CD4-positive, alpha-beta T cell treated with Interleukin-4 for 4 hours (primary cell): ENCODE data around the gene POU2AF2.

Source experiments
- DNase-seq: peaks from one replicate; pipeline ENCODE4 v3.0.0-alpha.2; 2020

POU2AF2 gene

DNA sequence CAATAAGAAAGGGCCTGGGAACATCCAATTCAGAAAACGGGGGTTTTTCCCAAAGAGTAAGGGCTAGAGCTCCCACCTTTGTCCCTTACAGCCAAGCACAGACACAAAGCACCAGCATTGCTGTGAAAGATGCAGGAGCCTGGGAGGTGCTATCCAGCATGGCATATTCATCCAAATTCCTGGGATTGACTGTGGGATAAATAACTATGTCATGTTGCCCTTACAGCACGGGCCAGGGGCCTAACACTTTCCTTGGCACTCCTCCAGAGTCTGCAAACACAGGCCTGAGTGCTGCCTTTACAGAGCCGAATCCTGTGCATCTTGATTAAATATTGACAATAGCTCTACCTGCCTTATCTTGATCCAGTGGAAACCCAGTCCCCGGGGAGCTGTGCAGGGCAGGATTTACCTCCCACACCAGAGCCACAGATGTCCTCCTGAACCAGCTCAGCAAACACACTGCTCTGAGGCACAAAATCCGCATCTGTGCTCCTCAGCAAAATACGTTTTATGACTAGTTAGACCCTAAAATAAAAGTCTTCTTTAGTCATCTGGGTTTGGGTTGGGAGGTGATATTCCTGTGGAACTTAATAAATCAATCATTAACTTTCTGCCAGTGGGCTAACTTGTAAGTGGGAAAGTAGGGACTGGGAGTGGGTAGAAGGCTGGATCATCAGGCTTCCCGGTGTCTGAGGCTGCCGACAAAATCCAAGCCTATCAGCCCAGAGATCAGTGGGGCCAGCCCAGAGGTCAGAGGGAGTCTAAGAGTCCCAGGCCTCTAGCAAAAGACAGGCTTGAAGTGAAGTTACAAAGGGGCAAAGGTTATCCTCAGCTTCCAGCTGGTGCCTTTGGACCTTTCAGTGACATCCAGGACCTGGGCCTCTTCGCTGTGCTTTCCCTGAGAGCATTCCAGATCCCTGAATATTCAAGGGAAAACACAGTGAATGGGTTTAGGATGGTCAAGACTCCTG lies 89.3 kb downstream of the POU2AF2 start:
- no peak for DNase-seq

DNA sequence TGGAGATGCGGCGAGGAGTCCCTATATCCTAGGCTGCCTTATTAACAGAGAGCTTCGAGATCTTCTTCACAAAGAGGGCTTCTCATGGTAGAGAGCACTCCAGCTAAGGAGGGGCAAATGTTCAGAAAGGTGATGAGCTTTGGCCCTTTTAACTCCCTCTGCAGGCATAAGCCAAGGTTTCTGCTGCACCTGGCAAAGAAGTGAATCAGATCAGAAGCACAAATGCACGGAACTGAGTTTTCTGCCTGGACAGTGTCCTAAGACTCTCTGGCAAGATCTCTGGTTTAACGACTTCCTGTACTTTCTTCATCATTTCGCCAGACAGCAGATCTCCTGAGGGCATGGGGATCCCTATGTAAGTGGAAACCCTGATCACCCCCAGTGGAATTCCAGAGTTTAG lies 90.0 kb downstream of the POU2AF2 start:
- no peak for DNase-seq
